Neuronal stem cell (in vitro differentiated cells): ENCODE measurements around the gene CKB.
A peak's percentile ranks its signal among the peaks of the same experiment; 100 is the strongest.
"Not testable (repeated sequence)": the region's sequence is repeated elsewhere in the genome, so short reads cannot be mapped to it uniquely, and the experiment has no call there.

Source experiments
- DNase-seq: peaks from one replicate; pipeline ENCODE4 v3.0.0-alpha.2; 2013; ENCODE audit warnings: low spot score
- H2AFZ ChIP-seq: one replicate; pipeline ENCODE4 v1.6.1; 2013; ENCODE audit warnings: mild to moderate bottlenecking, low read length, inconsistent platforms
- H2AK5ac ChIP-seq: 2 replicates; pipeline ENCODE4 v1.6.1; 2013; ENCODE audit warnings: low read depth, mild to moderate bottlenecking, inconsistent platforms, low read length, moderate library complexity, mixed read lengths
- H2BK120ac ChIP-seq: 2 replicates; pipeline ENCODE4 v1.6.1; 2013; ENCODE audit warnings: low read depth, mild to moderate bottlenecking, inconsistent platforms, low read length, moderate library complexity, mixed read lengths
- H2BK12ac ChIP-seq: one replicate; pipeline ENCODE4 v1.6.1; 2013; ENCODE audit warnings: low read length, inconsistent platforms
- H2BK15ac ChIP-seq: 2 replicates; pipeline ENCODE4 v1.6.1; 2013; ENCODE audit warnings: mild to moderate bottlenecking, low read length, inconsistent platforms, mixed read lengths
- H2BK5ac ChIP-seq: one replicate; pipeline ENCODE4 v1.6.1; 2013; ENCODE audit warnings: inconsistent platforms, mild to moderate bottlenecking, low read length, moderate library complexity
- H3K14ac ChIP-seq: one replicate; pipeline ENCODE4 v1.6.1; 2013; ENCODE audit warnings: low read length, inconsistent platforms
- H3K18ac ChIP-seq: 2 replicates; pipeline ENCODE4 v1.6.1; 2013; ENCODE audit warnings: low read length, inconsistent platforms
- H3K23ac ChIP-seq: 2 replicates; pipeline ENCODE4 v1.6.1; 2013; ENCODE audit warnings: low read depth, mild to moderate bottlenecking, mixed read lengths, low read length, inconsistent platforms; ENCODE audit not compliant: poor library complexity
- H3K27ac ChIP-seq: replicated peaks from 3 replicates; pipeline ENCODE4 v1.5.1; 2013; ENCODE audit warnings: low read length, inconsistent platforms
- H3K27me3 ChIP-seq, 3 experiments: 2 replicates each; pipeline ENCODE4 v1.6.1; 2013; ENCODE audit warnings: low read length in 3 of 3, mild to moderate bottlenecking in 2 of 3, inconsistent platforms in 1 of 3, low read depth in 1 of 3, mixed read lengths in 1 of 3, moderate library complexity in 1 of 3; ENCODE audit not compliant: control insufficient read depth in 3 of 3, insufficient read depth in 3 of 3
- H3K36me3 ChIP-seq, 2 donors: replicated peaks in 1 of 2; 2 replicates each; pipeline ENCODE4 v1.6.1; 2013; ENCODE audit warnings: low read length in 2 of 2; ENCODE audit not compliant: control insufficient read depth in 2 of 2, insufficient read depth in 2 of 2
- H3K4ac ChIP-seq: 2 replicates; pipeline ENCODE4 v1.6.1; 2013; ENCODE audit warnings: inconsistent platforms, mild to moderate bottlenecking, low read length, moderate library complexity
- H3K4me1 ChIP-seq, 2 donors: 1 replicate in 1 of 2; 2 replicates in 1 of 2; pipeline ENCODE4 v1.6.1; 2013; ENCODE audit warnings: low read length in 2 of 2, low read depth in 1 of 2; ENCODE audit not compliant: control insufficient read depth in 2 of 2, insufficient read depth in 1 of 2
- H3K4me2 ChIP-seq: one replicate; pipeline ENCODE4 v1.6.1; 2013; ENCODE audit warnings: mild to moderate bottlenecking, low read length, inconsistent platforms; ENCODE audit not compliant: insufficient read depth, poor library complexity, severe bottlenecking
- H3K4me3 ChIP-seq, 2 donors: 2 replicates each; pipeline ENCODE4 v1.5.1; 2013; ENCODE audit warnings: low read length in 2 of 2, mild to moderate bottlenecking in 2 of 2, inconsistent platforms in 1 of 2, moderate library complexity in 1 of 2
- H3K79me1 ChIP-seq: one replicate; pipeline ENCODE4 v1.6.1; 2013; ENCODE audit warnings: low read depth, mild to moderate bottlenecking, inconsistent platforms, low read length, moderate library complexity
- H3K9ac ChIP-seq: one replicate; pipeline ENCODE4 v1.6.1; 2013; ENCODE audit warnings: mild to moderate bottlenecking, low read depth, low read length, inconsistent platforms; ENCODE audit not compliant: poor library complexity
- H3K9me3 ChIP-seq, 2 donors: replicated peaks in 1 of 2; 2 replicates each; pipeline versions ENCODE3 to v1.6.1; 2013; ENCODE audit warnings: low read length in 2 of 2, mild to moderate bottlenecking in 2 of 2, inconsistent platforms in 1 of 2, low read depth in 1 of 2, mixed read lengths in 1 of 2, moderate library complexity in 1 of 2; ENCODE audit not compliant: control insufficient read depth in 2 of 2, insufficient read depth in 1 of 2
- H4K8ac ChIP-seq: one replicate; pipeline ENCODE4 v1.6.1; 2013; ENCODE audit warnings: low read depth, mild to moderate bottlenecking, inconsistent platforms, low read length, moderate library complexity
- H4K91ac ChIP-seq: one replicate; pipeline ENCODE4 v1.6.1; 2013; ENCODE audit warnings: low read length, low read depth, mild to moderate bottlenecking, inconsistent platforms; ENCODE audit not compliant: poor library complexity
- WGBS, 2 donors: extraction: QIAGEN DNeasy Blood & Tissue Kit; methylation state at CpG; one replicate each; pipeline ENCODE4 v1.1.7; 2013; ENCODE audit warnings: missing lambda C conversion rate in 2 of 2, mixed read lengths in 1 of 2; ENCODE audit not compliant: insufficient read length in 2 of 2, insufficient replicate concordance in 1 of 2; ENCODE audit errors: extremely low coverage in 2 of 2; 5-methylcytosine and 5-hydroxymethylcytosine counted together

CKB gene

GRCh38 chr14:103526247-103526913 lies 3.8 kb upstream of the CKB start:
- H2AK5ac ChIP-seq: peak overlapping the region; percentile 51
- no peak overlapping the region for H3K14ac ChIP-seq
- H2BK120ac ChIP-seq: no peak overlapping the region
- peaks cover 0 to 12% of the 10 kb centered on the region in 2 donors for H3K36me3 ChIP-seq
- H3K9me3 ChIP-seq: no peaks in the 10 kb centered on the region
- H3K23ac ChIP-seq: peak overlapping the region; percentile 51
- no peak overlapping the region for H4K91ac ChIP-seq
- no peak overlapping the region for H2AFZ ChIP-seq
- H2BK12ac ChIP-seq: no peak overlapping the region
- H3K4me3 ChIP-seq: no peak overlapping the region
- H3K4me2 ChIP-seq: no peak overlapping the region
- H4K8ac ChIP-seq: no peak overlapping the region
- H2BK5ac ChIP-seq: no peak overlapping the region
- H2BK15ac ChIP-seq: no peak overlapping the region
- no peak overlapping the region for H3K9ac ChIP-seq
- peak overlapping the region; percentile 56 for H3K18ac ChIP-seq
- peaks cover 0 to 18% (median 2%) of the 10 kb centered on the region in 3 experiments for H3K27me3 ChIP-seq
- H3K4me1 ChIP-seq: peaks cover 21 to 39% of the 10 kb centered on the region in 2 donors
- DNase-seq: no peak
- H3K27ac ChIP-seq: no peak overlapping the region
- no CpG with 5 or more reads among the region's 8 CpGs for WGBS, 2 donors
- no peak overlapping the region for H3K4ac ChIP-seq
- peaks cover 20% of the 10 kb centered on the region for H3K79me1 ChIP-seq

DNA sequence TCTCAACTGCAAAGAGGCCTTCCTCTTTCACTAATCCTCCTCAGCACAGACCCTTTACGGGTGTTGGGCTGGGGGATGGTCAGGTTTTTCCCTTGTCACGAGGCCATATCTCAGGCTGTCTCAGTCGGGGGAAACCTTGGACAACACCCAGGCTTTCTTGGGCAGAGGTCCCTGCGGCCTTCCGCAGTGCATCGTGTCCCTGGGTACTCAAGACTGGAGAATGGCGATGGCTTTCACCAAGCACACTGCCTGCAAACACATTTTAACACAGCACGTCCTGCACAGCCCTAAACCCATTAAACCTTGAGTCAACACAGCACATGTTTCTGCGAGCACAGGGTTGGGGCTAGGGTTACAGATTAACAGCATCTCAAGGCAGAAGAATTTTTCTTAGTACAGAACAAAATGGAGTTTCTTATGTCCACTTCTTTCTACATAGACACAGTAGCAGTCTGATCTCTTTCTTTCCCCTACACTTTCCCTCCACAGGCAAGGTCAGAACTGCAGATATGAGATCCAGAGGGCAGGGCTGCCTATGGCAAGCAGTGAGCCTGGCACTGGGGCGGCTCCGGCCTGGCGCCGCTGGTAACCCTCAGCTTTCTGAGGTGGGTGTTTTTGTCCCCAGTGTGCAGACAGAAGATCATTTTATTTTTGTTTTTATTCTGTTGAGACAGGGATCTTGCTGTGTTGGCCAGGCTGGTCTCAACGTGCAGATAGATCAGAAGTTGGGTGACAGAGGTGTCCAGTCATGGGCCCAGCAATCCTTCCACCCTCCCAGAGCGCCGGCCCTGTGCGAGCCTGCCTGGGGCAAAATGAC lies 3.0 kb upstream of the CKB start:
- H3K4me3 ChIP-seq: not testable (repeated sequence)

DNA sequence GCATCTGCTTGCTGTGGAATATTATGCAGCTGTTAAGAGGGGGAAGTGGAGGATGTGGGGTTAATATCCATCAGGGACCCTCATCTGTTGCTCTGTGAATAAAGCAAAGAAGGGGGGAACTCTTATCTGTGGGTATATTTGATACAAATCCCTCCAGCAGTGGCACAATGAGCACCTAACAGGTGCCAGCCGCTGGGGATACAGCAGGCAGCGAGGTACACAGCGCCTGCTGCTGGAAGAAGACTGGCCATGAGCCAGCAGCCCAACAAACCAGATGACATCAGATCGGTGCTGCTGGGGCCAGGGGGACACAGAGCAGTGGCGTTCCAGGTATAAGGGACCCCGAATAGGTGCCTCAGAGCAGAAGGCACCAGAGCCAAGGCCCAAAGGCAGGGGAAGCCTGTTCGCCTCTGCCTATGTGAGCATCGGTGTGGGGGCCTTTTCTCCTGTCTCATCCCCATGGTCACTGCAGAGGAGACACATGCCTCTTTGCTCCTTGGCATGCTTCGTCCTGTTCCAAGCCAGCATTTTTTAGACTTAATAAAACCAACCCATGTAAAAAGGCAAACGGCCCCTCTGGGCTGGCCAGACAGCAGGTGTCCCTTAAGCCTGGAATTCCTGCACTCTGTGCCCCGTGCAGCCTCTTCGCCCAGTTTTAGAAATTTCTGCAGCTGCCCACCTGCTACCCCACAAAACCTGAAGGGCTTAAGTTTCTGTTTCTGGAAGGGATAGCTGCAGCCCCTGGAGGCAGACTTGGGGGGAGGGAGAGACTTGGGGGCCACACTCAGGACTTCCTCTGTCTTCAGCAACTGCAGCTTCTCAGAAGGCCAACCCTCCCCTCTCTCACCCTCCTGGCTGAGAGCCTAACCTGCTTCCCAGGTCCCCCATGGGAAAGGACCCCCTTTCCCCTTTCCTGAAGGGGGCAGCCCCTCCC lies 1.6 kb upstream of the CKB start:
- Histone ChIP-seq H3K9ac (peak overlapping the region; percentile 18), H3K4me2 (no peak overlapping the region), H4K91ac (no peak overlapping the region), H3K27me3 (peaks cover 0 to 18% (median 2%) of the 10 kb centered on the region in 3 experiments), H3K4me3 (no peak overlapping the region), H2AK5ac (peak overlapping the region; percentile 67), H3K14ac (no peak overlapping the region), H2BK12ac (no peak overlapping the region), H3K4ac (no peak overlapping the region), H3K9me3 (no peaks in the 10 kb centered on the region), H2BK5ac (no peak overlapping the region), H3K36me3 (peaks cover 12 to 20% of the 10 kb centered on the region in 2 donors), H3K4me1 (peaks cover 19 to 44% of the 10 kb centered on the region in 2 donors), H3K27ac (no peak overlapping the region), H2AFZ (no peak overlapping the region), H3K23ac (no peak overlapping the region), H4K8ac (no peak overlapping the region), H3K18ac (peak overlapping the region; percentile 15), H2BK120ac (no peak overlapping the region), H3K79me1 (peaks cover 15% of the 10 kb centered on the region), H2BK15ac (peak overlapping the region; percentile 11)
- DNase-seq: no peak
- WGBS, 2 donors: no CpG with 5 or more reads among the region's 12 CpGs

More for the DNA sequence above, 3.0 kb upstream of the CKB start:
- H3K9me3 ChIP-seq, H4K91ac ChIP-seq, H3K14ac ChIP-seq, H4K8ac ChIP-seq, H2AFZ ChIP-seq, H3K9ac ChIP-seq, H3K4me2 ChIP-seq, H3K18ac ChIP-seq, H3K4ac ChIP-seq, H3K23ac ChIP-seq, H3K27ac ChIP-seq, DNase-seq, H2BK12ac ChIP-seq, H2AK5ac ChIP-seq, H2BK5ac ChIP-seq, H2BK120ac ChIP-seq: not testable (repeated sequence)
- H3K36me3 ChIP-seq: peaks cover 0 to 13% of the 10 kb centered on the region in 2 donors
- H3K4me1 ChIP-seq: peaks cover 24 to 42% of the 10 kb centered on the region in 2 donors
- peaks cover 20% of the 10 kb centered on the region for H3K79me1 ChIP-seq
- H3K27me3 ChIP-seq: peaks cover 0 to 18% (median 2%) of the 10 kb centered on the region in 3 experiments
- peak overlapping the region; percentile 58 for H2BK15ac ChIP-seq
- no CpG with 5 or more reads among the region's 17 CpGs for WGBS, 2 donors
